ENCODE measurements around the gene BDH2. TPM values are rescaled to one million over a fixed set of nuclear protein-coding genes. Genes with fewer than 3 reads are reported as not detected.

Gene BDH2
- total RNA-seq, 1 experiment from 2014 or later = 40.2 TPM

GRCh38 chr4:103075435-103075893, 24.2 kb downstream of the BDH2 start:
- Histone ChIP-seq H3K79me2 (ENCODE audit: insufficient read depth, low read length) (no peaks in the 10 kb centered on the region), H3T11ph (ENCODE audit: low read length) (no peak overlapping the region), H3K27ac (ENCODE audit: insufficient read length, low read depth, low read length) (no peak overlapping the region)

More at GRCh38 chr4:103075435-103075893, 24.2 kb downstream of the BDH2 start:
- Histone ChIP-seq H4K8ac (replicated peaks; ENCODE audit: insufficient read length, low read depth, low read length) (no peak overlapping the region), H3K14ac (ENCODE audit: insufficient read depth, low read length) (no peak overlapping the region), H3K4me2 (ENCODE audit: insufficient read depth, insufficient read length, low read length) (peak overlapping the region; percentile 87), H2BK15ac (ENCODE audit: low read depth, low read length) (no peak overlapping the region), H4K91ac (ENCODE audit: insufficient read length, low read depth, low read length) (no peak overlapping the region), H2AFZ (ENCODE audit: low read length) (no peak overlapping the region), H3K79me1 (ENCODE audit: insufficient read depth, low read depth, low read length, poor library complexity, severe bottlenecking) (no peaks in the 10 kb centered on the region), H3K4me1 (ENCODE audit: insufficient read depth, low read length) (no peaks in the 10 kb centered on the region), H4K20me1 (ENCODE audit: control insufficient read depth, insufficient read depth, insufficient read length) (no peaks in the 10 kb centered on the region), H3K23me2 (ENCODE audit: insufficient read length, low read depth, low read length, poor library complexity, severe bottlenecking) (peaks cover 7% of the 10 kb centered on the region), H3K23ac (ENCODE audit: insufficient read length, low read depth, low read length) (no peak overlapping the region), H2BK5ac (ENCODE audit: insufficient read length, low read length) (no peak overlapping the region), H3K4ac (ENCODE audit: low read depth, low read length) (no peak overlapping the region), H4K5ac (ENCODE audit: insufficient read length, low read depth, low read length) (no peak overlapping the region), H3K9ac (ENCODE audit: extremely low read depth, insufficient read length, low read length) (no peak overlapping the region), H3K27me3 (ENCODE audit: insufficient read depth, low read length) (peaks cover 5% of the 10 kb centered on the region; the same call in 1 of the 2 replicates), H3K9me3 (ENCODE audit: control insufficient read depth, low read depth, low read length) (no peaks in the 10 kb centered on the region), H2AK5ac (ENCODE audit: insufficient read length, low read length) (no peak overlapping the region), H3K18ac (ENCODE audit: insufficient read length, low read depth, low read length) (no peak overlapping the region), H2BK12ac (ENCODE audit: insufficient read length, low read depth, low read length) (no peak overlapping the region), H2BK20ac (ENCODE audit: low read depth, low read length, poor library complexity, severe bottlenecking) (no peak overlapping the region), H2BK120ac (ENCODE audit: low read depth, low read length, poor library complexity, severe bottlenecking) (no peak overlapping the region), H3K56ac (ENCODE audit: insufficient read length, low read depth, low read length) (no peak overlapping the region)
- Mint-ChIP-seq H3K36me3 (ENCODE audit: insufficient read depth in 1 of 3, low read depth in 3 of 3) (peaks cover 0 to under 1% (median 0%) of the 10 kb centered on the region in 3 experiments; a peak in 1 of 7 replicates), H3K27ac (no peak overlapping the region), H3K9me3 (no peaks in the 10 kb centered on the region), H3K4me1 (peaks cover 13 to 17% of the 10 kb centered on the region in 2 experiments), H3K4me3 (peak overlapping the region; percentile 88 to 91), H3K27me3 (ENCODE audit: low read depth) (peaks cover 34% of the 10 kb centered on the region)
- no CpG with 5 or more reads among the region's 4 CpGs for WGBS (ENCODE audit: extremely low coverage, insufficient read length, low lambda C conversion rate)
- no peak for DNase-seq
- no peak for TF ChIP-seq CTCF (conservative IDR thresholded peaks at IDR 0.05)

Data from H9 (cell line).